Body of pancreas (tissue), 4 donors: ENCODE measurements around the gene GFRA4. TPM values are rescaled to one million over a fixed set of nuclear protein-coding genes. Genes with fewer than 3 reads are reported as not detected.
"Not testable (repeated sequence)": the region's sequence is repeated elsewhere in the genome, so short reads cannot be mapped to it uniquely, and the experiment has no call there.

ENCODE experiments used
- ATAC-seq: fragments of 150-250 bp; one replicate; pipeline ENCODE4 v1.9.1; 2016
- DNase-seq, 4 donors: peaks; one replicate each; pipeline ENCODE4 v3.0.0-alpha.2; 2019
- H3K27ac ChIP-seq, 4 donors: fragments of 200-600 bp; sonication (generic); 1 replicate in 3 of 4; 2 replicates in 1 of 4; pipeline versions ENCODE4 v1.5.1 to v1.6.1; 2016 to 2019; ENCODE audit warnings: mild to moderate bottlenecking in 1 of 4, mixed read lengths in 1 of 4, moderate library complexity in 1 of 4
- H3K27me3 ChIP-seq, 2 donors: fragments of 200-600 bp; sonication (generic); one replicate each; pipeline ENCODE4 v1.6.0; 2016; ENCODE audit warnings: mild to moderate bottlenecking in 1 of 2
- H3K36me3 ChIP-seq, 2 donors: fragments of 200-600 bp; sonication (generic); replicated peaks in 1 of 2; 2 replicates each; pipeline ENCODE4 v1.5.1; 2016; ENCODE audit warnings: low read depth in 2 of 2; ENCODE audit not compliant: insufficient read depth in 1 of 2
- H3K4me1 ChIP-seq: fragments of 200-600 bp; sonication (generic); one replicate; pipeline ENCODE4 v1.6.0; 2016
- H3K4me3 ChIP-seq, 2 donors: fragments of 200-600 bp; sonication (generic); 1 replicate in 1 of 2; 2 replicates in 1 of 2; pipeline ENCODE4 v1.5.1; 2016 to 2019
- H3K9me3 ChIP-seq, 3 donors: fragments of 200-600 bp; sonication (generic); 1 replicate in 2 of 3; 2 replicates in 1 of 3; pipeline ENCODE4 v1.5.1; 2016
- POLR2A ChIP-seq, 3 donors: fragments of 450-650 bp; IDR thresholded peaks; one replicate each; pipeline ENCODE4 v1.6.1; 2016; ENCODE audit warnings: antibody characterized with exemption in 3 of 3, mild to moderate bottlenecking in 2 of 3
- WGBS, 2 donors: methylation state at CpG; one replicate each; pipeline ENCODE4 v1.1.5; 2017; 5-methylcytosine and 5-hydroxymethylcytosine counted together
- intact Hi-C: fragments of 100-400 bp; cut with DNase I; formaldehyde crosslinking; loops from one replicate; pipeline ENCODE4 v1.15.1; 2023
- total RNA-seq, 2 donors: library from RNA; depleted of rRNA; stranded (reverse); fragments of >200 nt; gene quantifications; one replicate each; pipeline ENCODE4 v1.1.0, GENCODE V29; 2016
- TF ChIP-seq, protein P1 (sequence below), 7 experiments: fragments of 450-650 bp in 4 of 7; fragments of 200-600 bp in 3 of 7; sonication (generic) in 3 of 7; IDR thresholded peaks; one replicate each; pipeline ENCODE4 v1.5.1; 2016 to 2019; ENCODE audit warnings: antibody characterized with exemption in 7 of 7

Gene GFRA4
- total RNA-seq, 2 donors from 2014 or later, result not detected

DNA sequence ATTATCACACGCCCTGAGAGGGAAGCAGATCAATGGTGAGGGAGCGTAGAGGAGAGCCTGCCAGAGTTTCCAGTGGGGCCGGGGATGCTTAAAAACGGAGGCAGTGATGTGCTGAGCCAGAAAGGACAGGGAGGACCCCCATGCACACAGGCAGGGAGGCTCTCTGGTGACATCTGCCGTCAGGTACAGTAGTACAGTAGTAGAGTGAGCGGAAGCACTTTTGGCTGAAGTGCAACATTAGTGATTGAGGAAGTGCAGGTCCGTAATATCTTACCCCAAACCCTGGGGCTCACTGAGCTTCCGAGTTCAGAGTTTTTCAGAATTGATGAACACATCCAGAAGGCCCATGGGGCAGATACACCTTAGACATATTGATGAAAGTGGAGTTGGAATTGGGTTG, 42.1 kb downstream of the GFRA4 start:
- Histone ChIP-seq H3K27ac (no peak overlapping the region), H3K27me3 (no peaks in the 10 kb centered on the region), H3K36me3 (peaks cover 0 to 2% of the 10 kb centered on the region in 2 donors), H3K4me1 (no peaks in the 10 kb centered on the region), H3K9me3 (no peaks in the 10 kb centered on the region), H3K4me3 (no peak overlapping the region)
- TF ChIP-seq, protein P1, sequence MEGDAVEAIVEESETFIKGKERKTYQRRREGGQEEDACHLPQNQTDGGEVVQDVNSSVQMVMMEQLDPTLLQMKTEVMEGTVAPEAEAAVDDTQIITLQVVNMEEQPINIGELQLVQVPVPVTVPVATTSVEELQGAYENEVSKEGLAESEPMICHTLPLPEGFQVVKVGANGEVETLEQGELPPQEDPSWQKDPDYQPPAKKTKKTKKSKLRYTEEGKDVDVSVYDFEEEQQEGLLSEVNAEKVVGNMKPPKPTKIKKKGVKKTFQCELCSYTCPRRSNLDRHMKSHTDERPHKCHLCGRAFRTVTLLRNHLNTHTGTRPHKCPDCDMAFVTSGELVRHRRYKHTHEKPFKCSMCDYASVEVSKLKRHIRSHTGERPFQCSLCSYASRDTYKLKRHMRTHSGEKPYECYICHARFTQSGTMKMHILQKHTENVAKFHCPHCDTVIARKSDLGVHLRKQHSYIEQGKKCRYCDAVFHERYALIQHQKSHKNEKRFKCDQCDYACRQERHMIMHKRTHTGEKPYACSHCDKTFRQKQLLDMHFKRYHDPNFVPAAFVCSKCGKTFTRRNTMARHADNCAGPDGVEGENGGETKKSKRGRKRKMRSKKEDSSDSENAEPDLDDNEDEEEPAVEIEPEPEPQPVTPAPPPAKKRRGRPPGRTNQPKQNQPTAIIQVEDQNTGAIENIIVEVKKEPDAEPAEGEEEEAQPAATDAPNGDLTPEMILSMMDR (IDR thresholded peaks at IDR 0.05), result no peak
- no peak for TF ChIP-seq POLR2A (IDR thresholded peaks at IDR 0.05)
- DNase-seq (no peak), ATAC-seq (no peak)
- WGBS, 2 donors, result 92 to 94% methylated on average over 8 of the region's 8 CpGs
- intact Hi-C loops, result no loop called here

DNA sequence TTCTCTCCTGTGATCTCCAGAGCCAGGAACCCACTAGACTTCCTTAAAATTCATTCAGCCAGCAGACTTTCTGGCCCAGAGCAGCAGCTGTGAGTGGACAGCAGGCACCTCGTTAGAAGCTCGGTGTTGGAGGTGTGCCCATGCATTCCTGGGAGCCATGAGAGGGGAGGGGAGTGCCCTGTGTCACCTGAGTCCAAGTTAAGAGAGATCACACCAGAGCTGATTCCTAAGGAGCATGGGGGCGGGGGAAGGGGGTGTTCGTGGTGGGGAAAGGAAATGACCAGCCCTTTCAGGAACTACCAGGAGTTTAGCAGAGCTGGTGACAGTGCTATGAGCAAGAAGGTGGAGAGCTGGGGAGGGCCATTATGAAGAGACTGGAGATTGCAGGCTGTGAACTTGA, 46.9 kb downstream of the GFRA4 start:
- no peak overlapping the region for H3K4me3 ChIP-seq
- intact Hi-C loops, result no loop called here
- 41 to 45% methylated on average over 3 to 4 of the region's 4 CpGs for WGBS, 2 donors
- TF ChIP-seq, protein P1 (IDR thresholded peaks at IDR 0.05), result no peak
- no peak for TF ChIP-seq POLR2A (IDR thresholded peaks at IDR 0.05)
- no peaks in the 10 kb centered on the region for H3K9me3 ChIP-seq
- ATAC-seq, result peak; percentile 45
- no peaks in the 10 kb centered on the region for H3K27me3 ChIP-seq
- no peak overlapping the region for H3K27ac ChIP-seq
- no peaks in the 10 kb centered on the region for H3K4me1 ChIP-seq
- H3K36me3 ChIP-seq, result no peaks in the 10 kb centered on the region
- peak; percentile 29 to 56 (median 42) for DNase-seq

DNA sequence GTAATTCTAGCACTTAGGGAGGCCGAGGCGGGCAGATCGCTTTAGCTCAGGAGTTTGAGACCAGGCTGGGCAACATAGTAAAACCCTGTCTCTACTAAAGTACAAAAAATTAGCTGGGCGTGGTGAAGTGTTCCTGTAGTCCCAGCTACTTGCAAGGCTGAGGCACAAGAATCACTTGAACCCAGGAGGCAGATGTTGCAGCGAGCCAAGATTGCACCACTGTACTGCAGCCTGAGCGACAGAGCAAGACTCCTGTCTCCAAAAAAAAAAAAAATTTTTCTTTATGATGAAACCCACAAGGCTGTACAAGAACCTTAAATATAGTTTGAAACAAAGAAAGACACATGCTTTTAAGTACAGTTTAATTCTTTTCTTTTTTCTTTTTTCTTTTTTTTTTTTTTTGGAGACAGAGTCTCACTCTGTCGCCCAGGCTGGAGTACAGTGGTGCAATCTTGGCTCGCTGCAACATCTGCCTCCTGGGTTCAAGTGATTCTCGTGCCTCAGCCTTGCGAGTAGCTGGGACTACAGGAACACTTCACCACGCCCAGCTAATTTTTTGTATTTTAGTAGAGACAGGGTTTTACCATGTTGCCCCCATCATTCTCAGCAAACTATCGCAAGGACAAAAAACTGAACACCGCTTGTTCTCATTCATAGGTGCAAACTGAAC, 47.9 kb downstream of the GFRA4 start:
- intact Hi-C loops, H3K27ac ChIP-seq, H3K27me3 ChIP-seq, ATAC-seq, DNase-seq, H3K36me3 ChIP-seq, H3K9me3 ChIP-seq, H3K4me3 ChIP-seq, H3K4me1 ChIP-seq: not testable (repeated sequence)
- 89 to 93% methylated on average over 13 of the region's 13 CpGs for WGBS, 2 donors

DNA sequence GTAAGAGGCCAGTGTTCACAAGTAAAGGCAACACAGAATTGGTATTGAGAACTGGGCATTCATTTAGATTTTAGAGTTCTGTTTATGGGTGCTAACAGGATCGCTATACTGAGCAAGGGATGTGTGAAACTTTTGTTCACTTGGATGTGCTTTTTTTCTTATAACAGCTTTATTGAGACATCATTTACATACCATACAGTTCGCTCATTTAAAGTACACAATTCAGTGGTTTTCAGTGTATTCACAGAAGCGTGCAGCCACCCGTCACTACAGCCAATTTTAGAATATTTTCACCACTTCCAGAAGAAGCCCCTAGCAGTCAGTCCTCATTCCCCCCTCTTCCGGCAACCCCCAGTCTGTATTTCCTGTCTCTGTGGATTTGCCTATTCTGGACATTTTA, 48.7 kb downstream of the GFRA4 start:
- Histone ChIP-seq H3K27ac (no peak overlapping the region), H3K9me3 (no peaks in the 10 kb centered on the region), H3K27me3 (no peaks in the 10 kb centered on the region), H3K4me1 (no peaks in the 10 kb centered on the region), H3K4me3 (no peak overlapping the region), H3K36me3 (no peaks in the 10 kb centered on the region)
- TF ChIP-seq POLR2A (IDR thresholded peaks at IDR 0.05), result no peak
- DNase-seq (no peak), ATAC-seq (no peak)
- intact Hi-C loops, result no loop called here
- WGBS, 2 donors, result 86 to 94% methylated on average over 5 of the region's 5 CpGs

DNA sequence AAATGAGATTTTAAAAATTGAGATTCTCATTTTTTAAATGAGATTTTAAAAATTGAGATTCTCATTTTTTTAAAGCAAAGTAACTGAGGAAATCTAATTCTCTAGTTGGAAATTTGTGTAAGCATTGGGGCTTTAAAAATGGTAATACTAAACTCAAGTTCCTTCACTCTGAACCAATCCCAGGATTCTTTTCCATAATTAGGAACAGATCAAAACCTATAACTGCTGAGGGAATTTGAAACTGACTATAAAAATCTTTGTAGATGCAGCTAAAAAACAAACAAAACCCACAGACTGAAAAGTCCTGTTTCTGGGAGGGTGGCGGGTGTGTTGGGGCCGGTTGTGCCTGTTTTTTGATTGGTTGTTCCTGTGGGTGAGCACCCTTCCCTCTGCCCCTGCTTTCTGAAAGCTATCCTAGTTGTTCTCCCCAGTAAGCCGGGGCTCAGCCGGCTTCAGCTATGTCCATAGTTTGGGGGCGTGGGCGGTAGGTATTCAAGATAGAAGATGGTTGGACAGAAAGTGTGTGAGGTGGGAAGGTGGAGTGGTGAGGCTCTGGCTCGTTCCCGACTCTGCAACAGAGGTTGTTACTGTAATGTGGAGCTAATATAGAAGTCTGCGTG, 49.3 kb downstream of the GFRA4 start:
- TF ChIP-seq, protein P1 (IDR thresholded peaks at IDR 0.05), result no peak
- no peak for TF ChIP-seq POLR2A (IDR thresholded peaks at IDR 0.05)
- H3K4me3 ChIP-seq, result no peak overlapping the region
- no peaks in the 10 kb centered on the region for H3K27me3 ChIP-seq
- intact Hi-C loops, result no loop called here
- 89% methylated on average over 9 of the region's 9 CpGs for WGBS, 2 donors
- no peaks in the 10 kb centered on the region for H3K4me1 ChIP-seq
- ATAC-seq (no peak), DNase-seq (no peak)
- no peak overlapping the region for H3K27ac ChIP-seq
- no peaks in the 10 kb centered on the region for H3K36me3 ChIP-seq
- H3K9me3 ChIP-seq, result no peaks in the 10 kb centered on the region
